SK-N-SH (cell line): ENCODE results near the gene SIRPB2.

Source experiments
- ELF1 ChIP-seq: IDR thresholded peaks from 2 replicates; pipeline ENCODE4 v1.4.0; 2012
- EZH2phosphoT487 ChIP-seq: fragments of 200-600 bp; sonication (generic); IDR thresholded peaks from 2 replicates; pipeline ENCODE4 v1.6.1; 2017; ENCODE audit warnings: low read depth, mixed run types, mild to moderate bottlenecking, antibody characterized with exemption, moderate library complexity, borderline replicate concordance
- FOSL2 ChIP-seq: IDR thresholded peaks from 2 replicates; pipeline ENCODE4 v1.4.0; 2012; ENCODE audit warnings: low read depth, mild to moderate bottlenecking, moderate library complexity, borderline replicate concordance
- GABPA ChIP-seq: IDR thresholded peaks from 2 replicates; pipeline ENCODE4 v1.4.0; 2012; ENCODE audit warnings: low read depth, mild to moderate bottlenecking
- NRF1 ChIP-seq: IDR thresholded peaks from 2 replicates; pipeline ENCODE4 v1.6.1; 2012; ENCODE audit warnings: low read depth, mild to moderate bottlenecking, low read length
- POLR2AphosphoS5 ChIP-seq: IDR thresholded peaks from 2 replicates; pipeline ENCODE4 v1.6.1; 2012; ENCODE audit warnings: low read depth, low read length
- RAD21 ChIP-seq: IDR thresholded peaks from 2 replicates; pipeline ENCODE4 v1.6.1; 2012; ENCODE audit warnings: mild to moderate bottlenecking, low read length
- RCOR1 ChIP-seq: fragments of 150-350 bp; IDR thresholded peaks from 2 replicates; pipeline ENCODE4 v1.6.1; 2017; ENCODE audit warnings: antibody characterized with exemption, low read length
- SMC3 ChIP-seq: IDR thresholded peaks from 2 replicates; pipeline ENCODE4 v1.6.1; 2012; ENCODE audit warnings: low read depth, low read length, improper control_type of control experiment
- TAF1 ChIP-seq: IDR thresholded peaks from 2 replicates; pipeline ENCODE4 v1.6.1; 2012; ENCODE audit warnings: low read depth, mild to moderate bottlenecking, low read length, moderate library complexity, borderline replicate concordance
- TCF12 ChIP-seq: IDR thresholded peaks from 2 replicates; pipeline ENCODE4 v1.4.0; 2012
- TF ChIP-seq, protein P1 (sequence below): fragments of 200-600 bp; sonication (generic); IDR thresholded peaks from 2 replicates; pipeline ENCODE4 v1.6.1; 2017; ENCODE audit warnings: antibody characterized with exemption, mild to moderate bottlenecking, moderate library complexity
- TF ChIP-seq, protein P2 (sequence below): IDR thresholded peaks from 2 replicates; pipeline ENCODE4 v1.6.1; 2012; ENCODE audit warnings: mild to moderate bottlenecking, low read depth, low read length, moderate library complexity
- TF ChIP-seq, protein P3 (sequence below): IDR thresholded peaks from 2 replicates; pipeline ENCODE4; 2012

DNA sequence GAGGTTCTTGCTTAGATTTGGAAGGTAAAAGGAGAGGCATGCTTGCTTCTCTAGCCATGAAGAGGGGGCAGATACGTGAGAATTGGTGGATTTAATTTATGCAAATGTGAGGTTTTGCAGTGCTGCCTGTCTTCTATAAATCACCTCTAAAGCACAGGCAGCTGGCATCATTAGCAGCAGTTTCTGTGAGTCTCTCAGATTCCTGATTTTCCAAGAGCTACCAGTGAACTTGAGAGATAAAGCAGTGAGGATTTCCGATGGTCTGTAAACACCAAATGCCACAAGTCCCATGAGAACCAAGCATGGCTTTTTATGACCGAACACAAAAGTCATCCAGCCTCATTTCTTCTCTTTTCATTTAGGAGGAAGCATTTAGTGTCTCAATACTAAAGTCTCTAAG is 3.2 kb upstream of the SIRPB2 start:
- TF ChIP-seq FOSL2: no peak
- TF ChIP-seq, protein P1, sequence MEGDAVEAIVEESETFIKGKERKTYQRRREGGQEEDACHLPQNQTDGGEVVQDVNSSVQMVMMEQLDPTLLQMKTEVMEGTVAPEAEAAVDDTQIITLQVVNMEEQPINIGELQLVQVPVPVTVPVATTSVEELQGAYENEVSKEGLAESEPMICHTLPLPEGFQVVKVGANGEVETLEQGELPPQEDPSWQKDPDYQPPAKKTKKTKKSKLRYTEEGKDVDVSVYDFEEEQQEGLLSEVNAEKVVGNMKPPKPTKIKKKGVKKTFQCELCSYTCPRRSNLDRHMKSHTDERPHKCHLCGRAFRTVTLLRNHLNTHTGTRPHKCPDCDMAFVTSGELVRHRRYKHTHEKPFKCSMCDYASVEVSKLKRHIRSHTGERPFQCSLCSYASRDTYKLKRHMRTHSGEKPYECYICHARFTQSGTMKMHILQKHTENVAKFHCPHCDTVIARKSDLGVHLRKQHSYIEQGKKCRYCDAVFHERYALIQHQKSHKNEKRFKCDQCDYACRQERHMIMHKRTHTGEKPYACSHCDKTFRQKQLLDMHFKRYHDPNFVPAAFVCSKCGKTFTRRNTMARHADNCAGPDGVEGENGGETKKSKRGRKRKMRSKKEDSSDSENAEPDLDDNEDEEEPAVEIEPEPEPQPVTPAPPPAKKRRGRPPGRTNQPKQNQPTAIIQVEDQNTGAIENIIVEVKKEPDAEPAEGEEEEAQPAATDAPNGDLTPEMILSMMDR: no peak
- no peak for TF ChIP-seq POLR2AphosphoS5
- TF ChIP-seq TCF12: no peak
- TF ChIP-seq EZH2phosphoT487: no peak
- TF ChIP-seq TAF1: no peak
- TF ChIP-seq, protein P2, sequence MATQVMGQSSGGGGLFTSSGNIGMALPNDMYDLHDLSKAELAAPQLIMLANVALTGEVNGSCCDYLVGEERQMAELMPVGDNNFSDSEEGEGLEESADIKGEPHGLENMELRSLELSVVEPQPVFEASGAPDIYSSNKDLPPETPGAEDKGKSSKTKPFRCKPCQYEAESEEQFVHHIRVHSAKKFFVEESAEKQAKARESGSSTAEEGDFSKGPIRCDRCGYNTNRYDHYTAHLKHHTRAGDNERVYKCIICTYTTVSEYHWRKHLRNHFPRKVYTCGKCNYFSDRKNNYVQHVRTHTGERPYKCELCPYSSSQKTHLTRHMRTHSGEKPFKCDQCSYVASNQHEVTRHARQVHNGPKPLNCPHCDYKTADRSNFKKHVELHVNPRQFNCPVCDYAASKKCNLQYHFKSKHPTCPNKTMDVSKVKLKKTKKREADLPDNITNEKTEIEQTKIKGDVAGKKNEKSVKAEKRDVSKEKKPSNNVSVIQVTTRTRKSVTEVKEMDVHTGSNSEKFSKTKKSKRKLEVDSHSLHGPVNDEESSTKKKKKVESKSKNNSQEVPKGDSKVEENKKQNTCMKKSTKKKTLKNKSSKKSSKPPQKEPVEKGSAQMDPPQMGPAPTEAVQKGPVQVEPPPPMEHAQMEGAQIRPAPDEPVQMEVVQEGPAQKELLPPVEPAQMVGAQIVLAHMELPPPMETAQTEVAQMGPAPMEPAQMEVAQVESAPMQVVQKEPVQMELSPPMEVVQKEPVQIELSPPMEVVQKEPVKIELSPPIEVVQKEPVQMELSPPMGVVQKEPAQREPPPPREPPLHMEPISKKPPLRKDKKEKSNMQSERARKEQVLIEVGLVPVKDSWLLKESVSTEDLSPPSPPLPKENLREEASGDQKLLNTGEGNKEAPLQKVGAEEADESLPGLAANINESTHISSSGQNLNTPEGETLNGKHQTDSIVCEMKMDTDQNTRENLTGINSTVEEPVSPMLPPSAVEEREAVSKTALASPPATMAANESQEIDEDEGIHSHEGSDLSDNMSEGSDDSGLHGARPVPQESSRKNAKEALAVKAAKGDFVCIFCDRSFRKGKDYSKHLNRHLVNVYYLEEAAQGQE: no peak
- TF ChIP-seq ELF1: no peak
- TF ChIP-seq NRF1: no peak
- no peak for TF ChIP-seq RAD21
- TF ChIP-seq, protein P3, sequence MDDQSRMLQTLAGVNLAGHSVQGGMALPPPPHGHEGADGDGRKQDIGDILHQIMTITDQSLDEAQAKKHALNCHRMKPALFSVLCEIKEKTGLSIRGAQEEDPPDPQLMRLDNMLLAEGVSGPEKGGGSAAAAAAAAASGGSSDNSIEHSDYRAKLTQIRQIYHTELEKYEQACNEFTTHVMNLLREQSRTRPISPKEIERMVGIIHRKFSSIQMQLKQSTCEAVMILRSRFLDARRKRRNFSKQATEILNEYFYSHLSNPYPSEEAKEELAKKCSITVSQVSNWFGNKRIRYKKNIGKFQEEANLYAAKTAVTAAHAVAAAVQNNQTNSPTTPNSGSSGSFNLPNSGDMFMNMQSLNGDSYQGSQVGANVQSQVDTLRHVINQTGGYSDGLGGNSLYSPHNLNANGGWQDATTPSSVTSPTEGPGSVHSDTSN: no peak
- TF ChIP-seq GABPA: no peak
- no peak for TF ChIP-seq RCOR1
- TF ChIP-seq SMC3: no peak
